Measurements from ENCODE around the gene PTH1R.

GRCh38 chr3:46907960-46908293 is 30.4 kb downstream of the PTH1R start:
- TF ChIP-seq CTCF (IDR thresholded peaks at IDR 0.05) (no peak), EZH2phosphoT487 (IDR thresholded peaks at IDR 0.05) (no peak)

All from neural progenitor cell (in vitro differentiated cells).